ENCODE results near the gene ENTPD6.

DNA sequence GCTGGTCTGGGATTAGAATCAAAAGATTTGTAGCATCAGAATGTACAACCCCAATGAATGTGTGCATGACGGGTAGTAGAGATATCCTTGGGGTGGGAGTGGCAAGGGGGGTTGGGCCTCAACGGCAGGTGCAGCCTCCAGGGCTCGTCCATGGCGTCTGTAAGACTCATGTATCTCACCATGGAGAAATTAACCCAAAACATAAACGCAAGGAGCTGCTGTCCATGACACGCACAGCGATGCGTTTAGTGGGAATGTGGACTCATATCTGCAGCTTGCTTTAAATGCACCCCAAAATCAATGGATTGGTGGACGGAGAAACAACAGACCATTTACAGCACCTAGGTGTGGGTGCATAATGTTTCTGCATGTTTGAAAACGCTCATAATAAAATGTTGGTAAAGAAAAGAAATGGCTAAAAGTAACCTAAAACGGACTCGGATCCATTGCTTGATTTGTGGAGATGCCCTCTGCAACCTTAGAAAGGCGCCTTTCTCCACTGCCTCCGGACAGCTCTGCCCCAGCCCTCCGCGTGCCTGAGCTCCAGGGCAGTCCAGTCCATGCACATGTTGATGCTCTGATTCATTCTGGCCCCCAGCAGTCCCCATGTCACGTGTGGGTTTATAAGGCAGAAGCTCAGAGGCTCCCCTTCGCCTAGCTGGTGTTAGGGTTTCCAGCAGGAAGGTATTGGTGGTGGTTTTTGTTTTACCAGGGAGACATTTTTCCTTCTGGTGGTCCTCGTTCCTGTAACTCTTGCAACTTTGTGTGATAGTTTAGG lies 76.9 kb downstream of the ENTPD6 start:
- TF ChIP-seq POLR2A (IDR thresholded peaks at IDR 0.05; ENCODE audit: low read depth, low read length) (no peak), POLR2AphosphoS5 (IDR thresholded peaks at IDR 0.05; ENCODE audit: low read depth, low read length) (no peak)
